Measurements from ENCODE around the gene RILPL1.

DNA sequence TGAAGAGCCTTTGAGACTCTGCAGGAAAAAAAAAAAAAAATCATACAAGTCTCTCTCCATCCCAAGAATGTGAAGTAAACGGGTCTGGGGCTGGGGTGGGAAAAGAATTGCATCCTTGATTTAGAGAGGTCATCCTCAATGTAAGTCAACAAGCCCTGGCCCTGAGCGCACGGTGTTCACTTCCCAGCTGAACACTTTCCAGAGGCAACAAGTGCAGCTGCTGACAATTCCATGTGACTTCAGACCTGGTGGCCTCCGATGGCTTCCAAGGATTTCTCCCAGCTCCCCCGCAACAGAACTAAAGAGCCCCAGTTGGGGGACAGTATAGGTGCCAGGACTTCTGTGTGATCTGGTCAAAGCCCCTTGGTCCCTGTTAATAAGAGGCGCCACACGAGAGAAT is 2.4 kb downstream of the RILPL1 start:
- TF ChIP-seq, protein P1, sequence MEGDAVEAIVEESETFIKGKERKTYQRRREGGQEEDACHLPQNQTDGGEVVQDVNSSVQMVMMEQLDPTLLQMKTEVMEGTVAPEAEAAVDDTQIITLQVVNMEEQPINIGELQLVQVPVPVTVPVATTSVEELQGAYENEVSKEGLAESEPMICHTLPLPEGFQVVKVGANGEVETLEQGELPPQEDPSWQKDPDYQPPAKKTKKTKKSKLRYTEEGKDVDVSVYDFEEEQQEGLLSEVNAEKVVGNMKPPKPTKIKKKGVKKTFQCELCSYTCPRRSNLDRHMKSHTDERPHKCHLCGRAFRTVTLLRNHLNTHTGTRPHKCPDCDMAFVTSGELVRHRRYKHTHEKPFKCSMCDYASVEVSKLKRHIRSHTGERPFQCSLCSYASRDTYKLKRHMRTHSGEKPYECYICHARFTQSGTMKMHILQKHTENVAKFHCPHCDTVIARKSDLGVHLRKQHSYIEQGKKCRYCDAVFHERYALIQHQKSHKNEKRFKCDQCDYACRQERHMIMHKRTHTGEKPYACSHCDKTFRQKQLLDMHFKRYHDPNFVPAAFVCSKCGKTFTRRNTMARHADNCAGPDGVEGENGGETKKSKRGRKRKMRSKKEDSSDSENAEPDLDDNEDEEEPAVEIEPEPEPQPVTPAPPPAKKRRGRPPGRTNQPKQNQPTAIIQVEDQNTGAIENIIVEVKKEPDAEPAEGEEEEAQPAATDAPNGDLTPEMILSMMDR (conservative IDR thresholded peaks at IDR 0.05; ENCODE audit: low read length), result no peak
- no peak for TF ChIP-seq EZH2phosphoT487 (IDR thresholded peaks at IDR 0.05; ENCODE audit: borderline replicate concordance, low read depth, low read length)
